GM12878 (cell line): ENCODE measurements around the gene PNMT. TPM values are rescaled to one million over a fixed set of nuclear protein-coding genes. Genes with fewer than 3 reads are reported as not detected.

Experiments
- E2F8 ChIP-seq: fragments of 450-650 bp; IDR thresholded peaks from 2 replicates; pipeline ENCODE4 v1.6.1; 2018; ENCODE audit warnings: mild to moderate bottlenecking, low read depth, moderate library complexity; ENCODE audit not compliant: partially characterized antibody
- EED ChIP-seq: sonication (generic); IDR thresholded peaks from 2 replicates; pipeline ENCODE4 v1.6.1; 2016; ENCODE audit warnings: antibody characterized with exemption, low read depth
- FOS ChIP-seq: IDR thresholded peaks from 3 replicates; pipeline ENCODE4 v1.6.1; 2011; ENCODE audit warnings: borderline replicate concordance; ENCODE audit not compliant: insufficient read length; ENCODE audit errors: extremely low read depth
- FOXK2 ChIP-seq: fragments of 450-650 bp; IDR thresholded peaks from 2 replicates; pipeline ENCODE4 v1.6.1; 2017; ENCODE audit warnings: mild to moderate bottlenecking, moderate library complexity
- GATAD2B ChIP-seq: fragments of 450-650 bp; conservative IDR thresholded peaks from 2 replicates; pipeline ENCODE4 v1.6.1; 2017; ENCODE audit warnings: low read depth, mild to moderate bottlenecking, moderate library complexity
- HSF1 ChIP-seq: fragments of 150-350 bp; IDR thresholded peaks from 2 replicates; pipeline ENCODE4 v1.6.1; 2014; ENCODE audit warnings: mild to moderate bottlenecking, low read depth, low read length
- IKZF1 ChIP-seq: fragments of 450-650 bp; conservative IDR thresholded peaks from 2 replicates; pipeline ENCODE4 v1.6.1; 2017; ENCODE audit warnings: antibody characterized with exemption, mild to moderate bottlenecking
- IKZF2 ChIP-seq, 2 experiments: fragments of 450-650 bp; IDR thresholded peaks; 2 replicates each; pipeline ENCODE4 v1.6.1; 2017; ENCODE audit warnings: mild to moderate bottlenecking in 2 of 2, moderate library complexity in 2 of 2
- KAT2A ChIP-seq: conservative IDR thresholded peaks from 2 replicates; pipeline ENCODE4 v1.6.1; 2011; ENCODE audit warnings: low read depth, low read length; ENCODE audit not compliant: control insufficient read depth
- RUNX3 ChIP-seq: IDR thresholded peaks from 2 replicates; pipeline ENCODE4 v1.6.1; 2012; ENCODE audit warnings: low read length, inconsistent platforms
- TARDBP ChIP-seq: IDR thresholded peaks from 2 replicates; pipeline ENCODE4 v1.6.1; 2016; ENCODE audit warnings: borderline replicate concordance
- TCF12 ChIP-seq: IDR thresholded peaks from 2 replicates; pipeline ENCODE4 v1.6.1; 2011; ENCODE audit warnings: low read depth, mild to moderate bottlenecking, low read length
- ZNF217 ChIP-seq: fragments of 450-650 bp; IDR thresholded peaks from 2 replicates; pipeline ENCODE4 v1.6.1; 2017; ENCODE audit warnings: antibody characterized with exemption, mild to moderate bottlenecking
- ZNF24 ChIP-seq: fragments of 450-650 bp; IDR thresholded peaks from 2 replicates; pipeline ENCODE4 v1.6.1; 2017; ENCODE audit warnings: antibody characterized with exemption, mild to moderate bottlenecking
- ZNF687 ChIP-seq: fragments of 450-650 bp; IDR thresholded peaks from 2 replicates; pipeline ENCODE4 v1.6.1; 2017; ENCODE audit warnings: mild to moderate bottlenecking, moderate library complexity
- polyA plus RNA-seq, 11 experiments: library from polyadenylated mRNA; depleted of rRNA in 4 of 11; unstranded in 6 of 11; stranded (reverse) in 5 of 11; fragments of >200 nt; fragmentation: Nextera tagmentation in 4 of 11; fragmentation: Illumina TruSeq in 1 of 11; extraction: Ambion mirVana in 4 of 11; extraction: Trizol in 1 of 11; gene quantifications; 1 replicate in 1 of 11; 2 replicates in 10 of 11; pipeline versions ENCODE4 v1.2.1 to v1.2.3, GENCODE V29; 2011 to 2016; ENCODE audit warnings: inconsistent platforms in 2 of 11, missing spikeins in 2 of 11, low read depth in 1 of 11
- total RNA-seq, 4 experiments: library from RNA; depleted of rRNA in 3 of 4; stranded (reverse); fragments of >200 nt in 3 of 4; fragmentation: Illumina TruSeq in 1 of 4; extraction: Trizol in 1 of 4; gene quantifications; 2 replicates each; pipeline versions ENCODE4 v1.2.1 to v1.2.3, GENCODE V29; 2013 to 2021
- TF ChIP-seq, protein P1 (sequence below): fragments of 450-650 bp; IDR thresholded peaks from 2 replicates; pipeline ENCODE4 v1.6.1; 2014; ENCODE audit warnings: mild to moderate bottlenecking
- TF ChIP-seq, protein P2 (sequence below): IDR thresholded peaks from 2 replicates; pipeline ENCODE4 v1.6.1; 2011; ENCODE audit warnings: mild to moderate bottlenecking, low read depth, low read length, moderate library complexity; ENCODE audit not compliant: insufficient replicate concordance

PNMT gene
- total and polyA plus RNA-seq, 10 of the 15 experiments (the other 5 are each of a cell fraction or from before 2014, with no cell fraction given) = not detected

- TF ChIP-seq, protein P1, sequence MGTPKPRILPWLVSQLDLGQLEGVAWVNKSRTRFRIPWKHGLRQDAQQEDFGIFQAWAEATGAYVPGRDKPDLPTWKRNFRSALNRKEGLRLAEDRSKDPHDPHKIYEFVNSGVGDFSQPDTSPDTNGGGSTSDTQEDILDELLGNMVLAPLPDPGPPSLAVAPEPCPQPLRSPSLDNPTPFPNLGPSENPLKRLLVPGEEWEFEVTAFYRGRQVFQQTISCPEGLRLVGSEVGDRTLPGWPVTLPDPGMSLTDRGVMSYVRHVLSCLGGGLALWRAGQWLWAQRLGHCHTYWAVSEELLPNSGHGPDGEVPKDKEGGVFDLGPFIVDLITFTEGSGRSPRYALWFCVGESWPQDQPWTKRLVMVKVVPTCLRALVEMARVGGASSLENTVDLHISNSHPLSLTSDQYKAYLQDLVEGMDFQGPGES = no peak
- TF ChIP-seq KAT2A (no peak), IKZF2 (IDR thresholded peaks at IDR 0.05) (peak; percentile 21 to 38; a peak in 2 of 4 replicates), FOXK2 (no peak), ZNF217 (no peak), TARDBP (no peak), EED (no peak), RUNX3 (no peak), GATAD2B (0 out of 2 replicates have a peak, but pooled peaks have one; percentile 16), TCF12 (0 out of 2 replicates have a peak, but pooled peaks have one; percentile 38), IKZF1 (peak; percentile 52), ZNF687 (no peak), FOS (no peak), E2F8 (no peak), HSF1 (no peak), ZNF24 (no peak)
- TF ChIP-seq, protein P2, sequence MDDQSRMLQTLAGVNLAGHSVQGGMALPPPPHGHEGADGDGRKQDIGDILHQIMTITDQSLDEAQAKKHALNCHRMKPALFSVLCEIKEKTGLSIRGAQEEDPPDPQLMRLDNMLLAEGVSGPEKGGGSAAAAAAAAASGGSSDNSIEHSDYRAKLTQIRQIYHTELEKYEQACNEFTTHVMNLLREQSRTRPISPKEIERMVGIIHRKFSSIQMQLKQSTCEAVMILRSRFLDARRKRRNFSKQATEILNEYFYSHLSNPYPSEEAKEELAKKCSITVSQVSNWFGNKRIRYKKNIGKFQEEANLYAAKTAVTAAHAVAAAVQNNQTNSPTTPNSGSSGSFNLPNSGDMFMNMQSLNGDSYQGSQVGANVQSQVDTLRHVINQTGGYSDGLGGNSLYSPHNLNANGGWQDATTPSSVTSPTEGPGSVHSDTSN = no peak
These were observed 6.6 kb downstream of the PNMT start (continued) for GRCh38 chr17:39674702-39675389.
